K562 (cell line): Measurements from ENCODE around the gene ITGB2. TPM values are rescaled to one million over a fixed set of nuclear protein-coding genes. Genes with fewer than 3 reads are reported as not detected.

Source experiments
- CXXC5 ChIP-seq: fragments of 250-450 bp; sonication (Bioruptor Pico); IDR thresholded peaks from 2 replicates; pipeline ENCODE4 v1.8.0; 2022; ENCODE audit warnings: inconsistent platforms, mild to moderate bottlenecking, moderate library complexity
- DNMT1 ChIP-seq: fragments of 450-650 bp; IDR thresholded peaks from 2 replicates; pipeline ENCODE4 v1.6.1; 2016; ENCODE audit warnings: antibody characterized with exemption, mild to moderate bottlenecking
- FOXK2 ChIP-seq, 2 experiments: fragments of 450-650 bp; IDR thresholded peaks in 1 of 2; conservative IDR thresholded peaks in 1 of 2; 2 replicates each; pipeline ENCODE4 v1.6.1; 2016; ENCODE audit warnings: low read depth in 2 of 2, mild to moderate bottlenecking in 1 of 2
- HMGN3 ChIP-seq: IDR thresholded peaks from 2 replicates; pipeline ENCODE4 v1.6.1; 2011; ENCODE audit warnings: borderline replicate concordance, low read depth, mild to moderate bottlenecking, mixed read lengths, low read length; ENCODE audit not compliant: insufficient read length; ENCODE audit errors: extremely low read depth
- PCBP2 ChIP-seq: fragments of 200-400 bp; formaldehyde crosslinking; IDR thresholded peaks from 2 replicates; pipeline ENCODE4 v1.6.1; 2018; ENCODE audit warnings: low read length, low read depth, mild to moderate bottlenecking, moderate library complexity; ENCODE audit not compliant: poor library complexity, severe bottlenecking
- PML ChIP-seq: IDR thresholded peaks from 2 replicates; pipeline ENCODE4 v1.6.1; 2012; ENCODE audit warnings: low read length, inconsistent platforms
- SAFB ChIP-seq: fragments of 200-400 bp; formaldehyde crosslinking; IDR thresholded peaks from 2 replicates; pipeline ENCODE4 v1.6.1; 2017; ENCODE audit warnings: low read depth, low read length, borderline replicate concordance
- TARDBP ChIP-seq: fragments of 450-650 bp; IDR thresholded peaks from 2 replicates; pipeline ENCODE4 v1.6.1; 2016
- ZNF217 ChIP-seq: sonication (generic); formaldehyde crosslinking; IDR thresholded peaks from 2 replicates; pipeline ENCODE4 v1.8.0; 2022; ENCODE audit warnings: mild to moderate bottlenecking, missing genetic modification reagents
- ZNF280A ChIP-seq: fragments of 450-650 bp; IDR thresholded peaks from 2 replicates; pipeline ENCODE4 v1.6.1; 2018; ENCODE audit warnings: mild to moderate bottlenecking, low read depth; ENCODE audit not compliant: partially characterized antibody
- ZNF316 ChIP-seq: fragments of 450-650 bp; IDR thresholded peaks from 2 replicates; pipeline ENCODE4 v1.6.1; 2016
- ZNF589 ChIP-seq: fragments of 200-800 bp; sonication (Bioruptor generic); IDR thresholded peaks from 2 replicates; pipeline ENCODE4 v1.6.1; 2016; ENCODE audit warnings: low read depth, missing genetic modification characterization, missing compliant biosample characterization
- polyA plus RNA-seq, 8 experiments: library from polyadenylated mRNA; depleted of rRNA in 4 of 8; stranded (reverse) in 5 of 8; unstranded in 3 of 8; fragments of >200 nt; fragmentation: Nextera tagmentation in 2 of 8; fragmentation: Illumina TruSeq in 1 of 8; extraction: Ambion mirVana in 2 of 8; extraction: Trizol in 1 of 8; gene quantifications; 2 replicates each; pipeline versions ENCODE4 v1.2.1 to v1.2.3, GENCODE V29; 2011 to 2014; ENCODE audit warnings: inconsistent platforms in 1 of 8, missing spikeins in 1 of 8
- total RNA-seq, 7 experiments: library from RNA; depleted of rRNA in 6 of 7; stranded (reverse); fragments of >200 nt in 6 of 7; fragmentation: Illumina TruSeq in 2 of 7; extraction: Trizol in 2 of 7; gene quantifications; 2 replicates each; pipeline versions ENCODE4 v1.2.1 to v1.2.3, GENCODE V29; 2011 to 2021; ENCODE audit warnings: low replicate concordance in 1 of 7
- TF ChIP-seq, protein P1 (sequence below), 2 experiments: fragments of 450-650 bp in 1 of 2; sonication (generic) in 1 of 2; formaldehyde crosslinking in 1 of 2; IDR thresholded peaks; 2 replicates each; pipeline versions ENCODE4 v1.7.1 to v1.9.0; 2016 to 2022; ENCODE audit warnings: inconsistent platforms in 1 of 2, mild to moderate bottlenecking in 1 of 2, missing genetic modification reagents in 1 of 2

Gene ITGB2
- total and polyA plus RNA-seq, 9 of the 15 experiments (the other 6 are each of a cell fraction or from before 2014, with no cell fraction given): 0.07 to 1.3 (median 0.51) TPM; not detected in 2

DNA sequence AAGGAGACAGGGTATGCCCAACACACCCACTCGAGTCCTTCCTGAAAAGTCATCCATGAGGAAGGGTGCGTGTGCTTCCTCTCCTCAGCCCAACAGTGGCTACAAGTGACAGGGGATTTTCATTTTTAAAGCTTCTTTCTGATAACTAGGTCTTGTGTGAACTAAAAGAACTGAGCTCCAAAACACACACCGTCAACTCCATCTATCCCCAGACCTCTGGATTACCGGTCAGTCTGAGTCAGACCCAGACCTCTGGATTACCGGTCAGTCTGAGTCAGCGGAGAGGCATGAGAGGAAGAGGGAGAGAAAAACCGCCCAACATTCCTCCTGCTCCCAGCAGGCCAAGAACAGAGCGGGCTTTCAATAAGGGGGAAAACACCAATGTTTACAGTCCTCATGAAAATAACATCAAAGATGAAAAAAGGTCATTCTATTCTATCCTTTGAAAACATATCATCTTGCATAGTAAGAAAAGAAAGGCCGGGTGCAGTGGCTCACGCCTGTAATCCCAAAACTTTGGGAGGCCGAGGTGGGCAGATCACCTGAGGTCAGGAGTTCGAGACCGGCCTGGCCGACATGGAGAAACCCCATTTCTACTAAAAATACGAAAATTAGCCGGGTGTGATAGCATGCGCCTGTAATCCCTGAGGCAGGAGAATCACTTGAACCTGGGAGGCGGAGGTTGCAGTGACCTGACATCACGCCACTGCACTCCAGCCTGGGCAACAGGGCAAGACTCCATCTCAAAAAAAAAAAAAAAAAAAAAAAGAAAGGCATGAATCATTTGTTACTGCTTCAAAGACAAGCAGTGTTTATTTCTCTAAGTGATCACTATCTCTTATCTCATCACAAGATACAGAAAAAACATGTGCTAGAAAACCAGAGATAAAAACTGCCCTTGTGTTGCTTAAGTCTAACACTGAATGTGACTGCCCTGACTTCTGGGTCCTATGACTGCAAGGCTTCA is 50.6 kb downstream of the ITGB2 start (continued):
- TF ChIP-seq ZNF217: no peak
- TF ChIP-seq TARDBP: no peak
- TF ChIP-seq DNMT1: no peak
- TF ChIP-seq ZNF280A: no peak
- no peak for TF ChIP-seq PCBP2
- no peak for TF ChIP-seq SAFB
- no peak for TF ChIP-seq HMGN3
- no peak for TF ChIP-seq CXXC5 (CRISPR knock-in tag)
- no peak for TF ChIP-seq ZNF589 (CRISPR knock-in tag)
- 0 out of 2 replicates have a peak, but pooled peaks have one; percentile 5 for TF ChIP-seq ZNF316
- no peak for TF ChIP-seq FOXK2 (conservative IDR thresholded peaks at IDR 0.05 in 1 of 2, IDR thresholded peaks at IDR 0.05 in 1 of 2; ENCODE audit: low read depth in 2 of 2)
- TF ChIP-seq PML: peak; percentile 12; the same call in 1 of the 2 replicates
- TF ChIP-seq, protein P1, sequence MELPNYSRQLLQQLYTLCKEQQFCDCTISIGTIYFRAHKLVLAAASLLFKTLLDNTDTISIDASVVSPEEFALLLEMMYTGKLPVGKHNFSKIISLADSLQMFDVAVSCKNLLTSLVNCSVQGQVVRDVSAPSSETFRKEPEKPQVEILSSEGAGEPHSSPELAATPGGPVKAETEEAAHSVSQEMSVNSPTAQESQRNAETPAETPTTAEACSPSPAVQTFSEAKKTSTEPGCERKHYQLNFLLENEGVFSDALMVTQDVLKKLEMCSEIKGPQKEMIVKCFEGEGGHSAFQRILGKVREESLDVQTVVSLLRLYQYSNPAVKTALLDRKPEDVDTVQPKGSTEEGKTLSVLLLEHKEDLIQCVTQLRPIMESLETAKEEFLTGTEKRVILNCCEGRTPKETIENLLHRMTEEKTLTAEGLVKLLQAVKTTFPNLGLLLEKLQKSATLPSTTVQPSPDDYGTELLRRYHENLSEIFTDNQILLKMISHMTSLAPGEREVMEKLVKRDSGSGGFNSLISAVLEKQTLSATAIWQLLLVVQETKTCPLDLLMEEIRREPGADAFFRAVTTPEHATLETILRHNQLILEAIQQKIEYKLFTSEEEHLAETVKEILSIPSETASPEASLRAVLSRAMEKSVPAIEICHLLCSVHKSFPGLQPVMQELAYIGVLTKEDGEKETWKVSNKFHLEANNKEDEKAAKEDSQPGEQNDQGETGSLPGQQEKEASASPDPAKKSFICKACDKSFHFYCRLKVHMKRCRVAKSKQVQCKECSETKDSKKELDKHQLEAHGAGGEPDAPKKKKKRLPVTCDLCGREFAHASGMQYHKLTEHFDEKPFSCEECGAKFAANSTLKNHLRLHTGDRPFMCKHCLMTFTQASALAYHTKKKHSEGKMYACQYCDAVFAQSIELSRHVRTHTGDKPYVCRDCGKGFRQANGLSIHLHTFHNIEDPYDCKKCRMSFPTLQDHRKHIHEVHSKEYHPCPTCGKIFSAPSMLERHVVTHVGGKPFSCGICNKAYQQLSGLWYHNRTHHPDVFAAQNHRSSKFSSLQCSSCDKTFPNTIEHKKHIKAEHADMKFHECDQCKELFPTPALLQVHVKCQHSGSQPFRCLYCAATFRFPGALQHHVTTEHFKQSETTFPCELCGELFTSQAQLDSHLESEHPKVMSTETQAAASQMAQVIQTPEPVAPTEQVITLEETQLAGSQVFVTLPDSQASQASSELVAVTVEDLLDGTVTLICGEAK (IDR thresholded peaks at IDR 0.05): peak; percentile 38; the same call in 1 of the 2 replicates
- TF ChIP-seq, protein P1 (CRISPR knock-in tag; IDR thresholded peaks at IDR 0.05): no peak
